Measurements from ENCODE around the gene GOLGB1.

Gene GOLGB1

GRCh38 chr3:121677141-121677540 is 72.4 kb downstream of the GOLGB1 start:
- DNase-seq = no peak

- no peak for DNase-seq
Observed at GRCh38 chr3:121670676-121671075, 78.9 kb downstream of the GOLGB1 start.

- no peak for DNase-seq
Observed at GRCh38 chr3:121667333-121667732, 82.2 kb downstream of the GOLGB1 start.

GRCh38 chr3:121665488-121665887 is 84.1 kb downstream of the GOLGB1 start:
- DNase-seq = no peak

- DNase-seq = no peak
Observed at GRCh38 chr3:121663171-121663847, 86.2 kb downstream of the GOLGB1 start.

- DNase-seq = no peak
Observed at GRCh38 chr3:121662742-121663141, 86.8 kb downstream of the GOLGB1 start.

- no peak for DNase-seq
Observed at GRCh38 chr3:121661376-121661775, 88.2 kb downstream of the GOLGB1 start.

GRCh38 chr3:121660356-121661171 is 89.0 kb downstream of the GOLGB1 start, which contains the start of gene HCLS1:
Gene HCLS1 (minus strand): TSS chr3:121660903. CDS start chr3:121658347, 2,556 bp downstream.
- no peak for DNase-seq

GRCh38 chr3:121659586-121659985 is 90.0 kb downstream of the GOLGB1 start:
- DNase-seq = no peak

GRCh38 chr3:121658716-121659435 is 90.7 kb downstream of the GOLGB1 start:
- no peak for DNase-seq

GRCh38 chr3:121654493-121655385 is 94.8 kb downstream of the GOLGB1 start:
- DNase-seq = no peak

GRCh38 chr3:121651684-121652083 is 97.9 kb downstream of the GOLGB1 start:
- DNase-seq = no peak

GRCh38 chr3:121649645-121650044 is 99.9 kb downstream of the GOLGB1 start:
- no peak for DNase-seq

GRCh38 chr3:121648219-121648958 is 101.2 kb downstream of the GOLGB1 start:
- DNase-seq = peak; percentile 11

- DNase-seq = no peak
Observed at GRCh38 chr3:121645054-121645453, 104.5 kb downstream of the GOLGB1 start.

GRCh38 chr3:121642601-121643314 is 106.8 kb downstream of the GOLGB1 start:
- no peak for DNase-seq

- no peak for DNase-seq
Observed at GRCh38 chr3:121641127-121641526, 108.4 kb downstream of the GOLGB1 start.

GRCh38 chr3:121637922-121638321 is 111.6 kb downstream of the GOLGB1 start:
- no peak for DNase-seq

GRCh38 chr3:121630355-121630754 is 119.2 kb downstream of the GOLGB1 start:
- DNase-seq = no peak

GRCh38 chr3:121629601-121630000 is 119.9 kb downstream of the GOLGB1 start:
- DNase-seq = no peak

- DNase-seq = no peak
Observed at GRCh38 chr3:121627622-121628021, 121.9 kb downstream of the GOLGB1 start.

Data from DMS 273 treated with DMSO at 0.1 percent for 48 hours (cell line).